CD4-positive, alpha-beta T cell (primary cell): Measurements from ENCODE around the gene GAS6. TPM values are rescaled to one million over a fixed set of nuclear protein-coding genes. Genes with fewer than 3 reads are reported as not detected.

Experiments used
- ATAC-seq: fragments of 200-7000 bp; cut with Tn5 transposase; one replicate; pipeline ENCODE4 v1.10.0; 2022; ENCODE audit warnings: mild to moderate bottlenecking; ENCODE audit not compliant: poor library complexity
- CTCF ChIA-PET: fragments of 350-600 bp; sonication (Branson Sonifier 250); formaldehyde crosslinking; loops from one replicate; lab custom pipeline; 2021; ENCODE audit warnings: antibody characterized with exemption, inconsistent platforms; lab: Charles Lee
- POLR2A ChIA-PET: fragments of 350-600 bp; sonication (Branson Sonifier 250); formaldehyde crosslinking; loops from one replicate; lab custom pipeline; 2021; ENCODE audit warnings: antibody characterized with exemption, inconsistent platforms; lab: Charles Lee
- DNase-seq, 14 experiments: peaks; one replicate each; pipeline ENCODE4 v3.0.0-alpha.2; 2013 to 2020; ENCODE audit warnings: mixed read lengths in 2 of 14
- H3K27ac ChIP-seq, 2 donors: one replicate each; pipeline versions ENCODE4 v1.5.1 to v1.7.0; 2013; ENCODE audit warnings: low read length in 2 of 2, low read depth in 1 of 2, mild to moderate bottlenecking in 1 of 2
- H3K27me3 ChIP-seq, 2 experiments: 1 replicate in 1 of 2; 2 replicates in 1 of 2; pipeline versions ENCODE4 v1.6.1 to v1.7.0; 2013; ENCODE audit warnings: low read length in 2 of 2, control low read depth in 1 of 2, mild to moderate bottlenecking in 1 of 2, moderate library complexity in 1 of 2; ENCODE audit not compliant: insufficient read depth in 2 of 2, control insufficient read depth in 1 of 2
- H3K36me3 ChIP-seq: one replicate; pipeline ENCODE4 v1.6.1; 2013; ENCODE audit warnings: low read length, control low read depth; ENCODE audit not compliant: insufficient read depth
- H3K4me1 ChIP-seq: one replicate; pipeline ENCODE4 v1.6.1; 2013; ENCODE audit warnings: low read length, control low read depth; ENCODE audit not compliant: insufficient read depth
- H3K4me3 ChIP-seq: one replicate; pipeline ENCODE4 v1.5.1; 2013; ENCODE audit warnings: mild to moderate bottlenecking, low read length, moderate library complexity
- H3K9me3 ChIP-seq, 2 experiments: 1 replicate in 1 of 2; 2 replicates in 1 of 2; pipeline versions ENCODE4 v1.6.1 to v1.7.0; 2013; ENCODE audit warnings: low read length in 2 of 2, mild to moderate bottlenecking in 2 of 2, control low read depth in 1 of 2, moderate library complexity in 1 of 2; ENCODE audit not compliant: control insufficient read depth in 1 of 2, insufficient read depth in 1 of 2
- H3K27ac Mint-ChIP-seq: one replicate; pipeline ENCODE4 v1.8.0; 2020; ENCODE audit warnings: mixed read lengths
- H3K27me3 Mint-ChIP-seq: one replicate; pipeline ENCODE4 v1.8.0; 2021; ENCODE audit warnings: mixed read lengths
- H3K36me3 Mint-ChIP-seq: one replicate; pipeline ENCODE4 v1.8.0; 2021; ENCODE audit warnings: low read depth, mixed read lengths
- H3K4me1 Mint-ChIP-seq: one replicate; pipeline ENCODE4 v1.8.0; 2021; ENCODE audit warnings: low read depth, mixed read lengths
- H3K4me3 Mint-ChIP-seq: one replicate; pipeline ENCODE4 v1.8.0; 2020; ENCODE audit warnings: mild to moderate bottlenecking, mixed read lengths
- H3K9me3 Mint-ChIP-seq: one replicate; pipeline ENCODE4 v1.8.0; 2020; ENCODE audit warnings: mixed read lengths
- intact Hi-C, 2 experiments: fragments of 100-400 bp; cut with DNase I in 1 of 2; cut with micrococcal nuclease in 1 of 2; formaldehyde crosslinking; loops; one replicate each; pipeline versions ENCODE4 v1.15.1 to v1.9.0; 2023 to 2025; cut with DNase I, micrococcal nuclease
- total RNA-seq, 174 experiments: library from RNA in 2 of 174; stranded (reverse) in 2 of 174; gene quantifications; one replicate each; pipeline ENCODE4 v1.2.3 and lab custom pipeline; 2021 to 2026
- TF ChIP-seq, protein P1 (sequence below): fragments of 200-600 bp; IDR thresholded peaks from one replicate; pipeline ENCODE4 v1.8.0; 2022; ENCODE audit warnings: antibody characterized with exemption, mild to moderate bottlenecking

Gene GAS6
- total RNA-seq, 2 experiments from 2014 or later, result 0.52 to 1.0 TPM

GRCh38 chr13:113774177-113775107 is 89.4 kb downstream of the GAS6 start:
- no peak overlapping the region for H3K27ac Mint-ChIP-seq
- Histone ChIP-seq H3K27ac (no peak overlapping the region), H3K9me3 (peaks cover 0 to 24% of the 10 kb centered on the region in 2 experiments), H3K4me1 (no peaks in the 10 kb centered on the region), H3K36me3 (no peaks in the 10 kb centered on the region), H3K27me3 (peaks cover 0 to 15% of the 10 kb centered on the region in 2 experiments), H3K4me3 (no peak overlapping the region)
- intact Hi-C loops, result no loop called here
- CTCF ChIA-PET, result no interaction called here
- peaks cover 14% of the 10 kb centered on the region for H3K27me3 Mint-ChIP-seq
- ATAC-seq (no peak), DNase-seq (no peak)
- peaks cover 2% of the 10 kb centered on the region for H3K9me3 Mint-ChIP-seq
- no peaks in the 10 kb centered on the region for H3K4me1 Mint-ChIP-seq
- POLR2A ChIA-PET, result no interaction called here
- H3K4me3 Mint-ChIP-seq, result no peak overlapping the region
- TF ChIP-seq, protein P1, sequence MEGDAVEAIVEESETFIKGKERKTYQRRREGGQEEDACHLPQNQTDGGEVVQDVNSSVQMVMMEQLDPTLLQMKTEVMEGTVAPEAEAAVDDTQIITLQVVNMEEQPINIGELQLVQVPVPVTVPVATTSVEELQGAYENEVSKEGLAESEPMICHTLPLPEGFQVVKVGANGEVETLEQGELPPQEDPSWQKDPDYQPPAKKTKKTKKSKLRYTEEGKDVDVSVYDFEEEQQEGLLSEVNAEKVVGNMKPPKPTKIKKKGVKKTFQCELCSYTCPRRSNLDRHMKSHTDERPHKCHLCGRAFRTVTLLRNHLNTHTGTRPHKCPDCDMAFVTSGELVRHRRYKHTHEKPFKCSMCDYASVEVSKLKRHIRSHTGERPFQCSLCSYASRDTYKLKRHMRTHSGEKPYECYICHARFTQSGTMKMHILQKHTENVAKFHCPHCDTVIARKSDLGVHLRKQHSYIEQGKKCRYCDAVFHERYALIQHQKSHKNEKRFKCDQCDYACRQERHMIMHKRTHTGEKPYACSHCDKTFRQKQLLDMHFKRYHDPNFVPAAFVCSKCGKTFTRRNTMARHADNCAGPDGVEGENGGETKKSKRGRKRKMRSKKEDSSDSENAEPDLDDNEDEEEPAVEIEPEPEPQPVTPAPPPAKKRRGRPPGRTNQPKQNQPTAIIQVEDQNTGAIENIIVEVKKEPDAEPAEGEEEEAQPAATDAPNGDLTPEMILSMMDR, result no peak
- H3K36me3 Mint-ChIP-seq, result no peaks in the 10 kb centered on the region

- ATAC-seq (no peak), DNase-seq (no peak)
- intact Hi-C loops, result no loop called here
- no peaks in the 10 kb centered on the region for H3K4me1 ChIP-seq
- H3K9me3 Mint-ChIP-seq, result peaks cover 2% of the 10 kb centered on the region
- ChIA-PET POLR2A (no interaction called here), CTCF (no interaction called here)
- H3K9me3 ChIP-seq, result peaks cover 0 to 12% of the 10 kb centered on the region in 2 experiments
- no peak overlapping the region for H3K4me3 ChIP-seq
- H3K27me3 ChIP-seq, result peaks cover 0 to under 1% of the 10 kb centered on the region in 2 experiments
- H3K27ac ChIP-seq, result no peak overlapping the region
- H3K4me3 Mint-ChIP-seq, result no peak overlapping the region
- no peaks in the 10 kb centered on the region for H3K36me3 ChIP-seq
- no peak overlapping the region for H3K27ac Mint-ChIP-seq
- no peaks in the 10 kb centered on the region for H3K27me3 Mint-ChIP-seq
- no peaks in the 10 kb centered on the region for H3K4me1 Mint-ChIP-seq
- no peaks in the 10 kb centered on the region for H3K36me3 Mint-ChIP-seq
- TF ChIP-seq, protein P1, result no peak
Observed at GRCh38 chr13:113771709-113772331, 92.1 kb downstream of the GAS6 start.

- H3K4me1 ChIP-seq, result no peaks in the 10 kb centered on the region
Observed at GRCh38 chr13:113770937-113771336, 92.9 kb downstream of the GAS6 start.

More at GRCh38 chr13:113770937-113771336, 92.9 kb downstream of the GAS6 start:
- Histone ChIP-seq H3K27me3 (no peaks in the 10 kb centered on the region), H3K9me3 (peaks cover 0 to 5% of the 10 kb centered on the region in 2 experiments), H3K36me3 (no peaks in the 10 kb centered on the region), H3K4me3 (no peak overlapping the region), H3K27ac (no peak overlapping the region)
- ATAC-seq (no peak), DNase-seq (no peak)
- Mint-ChIP-seq H3K4me1 (no peaks in the 10 kb centered on the region), H3K27me3 (peaks cover 3% of the 10 kb centered on the region), H3K9me3 (peaks cover 2% of the 10 kb centered on the region), H3K4me3 (no peak overlapping the region), H3K36me3 (no peaks in the 10 kb centered on the region), H3K27ac (no peak overlapping the region)
- CTCF ChIA-PET, result no interaction called here
- TF ChIP-seq, protein P1, result no peak
- POLR2A ChIA-PET, result no interaction called here
- intact Hi-C loops, result no loop called here

Other genes with a start within 250 kb of the GAS6 start
- not detected for gene ATP4B, start 205.9 kb downstream of the GAS6 start, total RNA-seq
- not detected for gene GRK1, start 196.9 kb downstream of the GAS6 start, total RNA-seq
- 1 to 10 TPM; 1.0 to 1.2 TPM for gene TMEM255B, start 104.8 kb downstream of the GAS6 start, total RNA-seq
- 10 to 100 TPM; 19.3 to 19.7 TPM for gene C13orf46, start 110.0 kb upstream of the GAS6 start, total RNA-seq